Measurements from ENCODE around the gene DPP3.

DNA sequence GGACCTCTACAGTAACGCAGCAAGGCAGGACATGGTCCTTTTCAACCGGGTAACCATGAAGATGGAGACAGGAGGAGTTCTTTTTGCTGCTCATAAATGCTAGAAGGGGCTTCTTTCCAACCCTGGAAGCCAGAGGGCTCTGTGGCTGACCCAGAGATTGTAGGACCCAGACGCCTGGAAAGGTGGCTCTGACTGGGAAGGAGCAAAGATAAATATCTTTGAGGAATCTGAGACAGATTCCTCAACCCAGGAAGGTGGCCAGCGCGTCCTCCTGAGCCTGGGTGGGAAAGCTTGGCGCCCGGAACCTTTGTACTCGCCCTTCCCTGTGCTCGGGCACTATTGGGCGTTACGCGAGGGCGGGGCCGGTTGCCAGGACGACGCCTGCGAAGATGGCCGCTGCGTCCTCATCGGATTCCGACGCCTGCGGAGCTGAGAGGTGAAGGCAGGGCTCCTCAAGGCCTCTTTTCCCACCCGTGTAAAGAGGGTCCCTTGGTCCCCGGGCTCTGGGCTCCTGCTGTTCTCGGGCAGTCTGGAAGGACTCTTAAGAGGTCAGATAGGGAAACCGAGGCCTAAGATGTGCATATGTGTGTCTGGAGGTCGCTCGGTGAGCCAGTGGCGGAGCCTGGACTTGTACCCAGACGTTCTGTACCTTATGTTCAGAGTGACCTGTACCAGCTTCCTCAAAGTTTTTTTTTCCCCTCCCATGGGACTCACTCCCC is 30.2 kb downstream of the DPP3 start, which contains the start of gene BBS1:
- no peak for TF ChIP-seq ATF2 (tag by site-specific recombination; IDR thresholded peaks at IDR 0.05; ENCODE audit: low read depth)
- TF ChIP-seq, protein P1, sequence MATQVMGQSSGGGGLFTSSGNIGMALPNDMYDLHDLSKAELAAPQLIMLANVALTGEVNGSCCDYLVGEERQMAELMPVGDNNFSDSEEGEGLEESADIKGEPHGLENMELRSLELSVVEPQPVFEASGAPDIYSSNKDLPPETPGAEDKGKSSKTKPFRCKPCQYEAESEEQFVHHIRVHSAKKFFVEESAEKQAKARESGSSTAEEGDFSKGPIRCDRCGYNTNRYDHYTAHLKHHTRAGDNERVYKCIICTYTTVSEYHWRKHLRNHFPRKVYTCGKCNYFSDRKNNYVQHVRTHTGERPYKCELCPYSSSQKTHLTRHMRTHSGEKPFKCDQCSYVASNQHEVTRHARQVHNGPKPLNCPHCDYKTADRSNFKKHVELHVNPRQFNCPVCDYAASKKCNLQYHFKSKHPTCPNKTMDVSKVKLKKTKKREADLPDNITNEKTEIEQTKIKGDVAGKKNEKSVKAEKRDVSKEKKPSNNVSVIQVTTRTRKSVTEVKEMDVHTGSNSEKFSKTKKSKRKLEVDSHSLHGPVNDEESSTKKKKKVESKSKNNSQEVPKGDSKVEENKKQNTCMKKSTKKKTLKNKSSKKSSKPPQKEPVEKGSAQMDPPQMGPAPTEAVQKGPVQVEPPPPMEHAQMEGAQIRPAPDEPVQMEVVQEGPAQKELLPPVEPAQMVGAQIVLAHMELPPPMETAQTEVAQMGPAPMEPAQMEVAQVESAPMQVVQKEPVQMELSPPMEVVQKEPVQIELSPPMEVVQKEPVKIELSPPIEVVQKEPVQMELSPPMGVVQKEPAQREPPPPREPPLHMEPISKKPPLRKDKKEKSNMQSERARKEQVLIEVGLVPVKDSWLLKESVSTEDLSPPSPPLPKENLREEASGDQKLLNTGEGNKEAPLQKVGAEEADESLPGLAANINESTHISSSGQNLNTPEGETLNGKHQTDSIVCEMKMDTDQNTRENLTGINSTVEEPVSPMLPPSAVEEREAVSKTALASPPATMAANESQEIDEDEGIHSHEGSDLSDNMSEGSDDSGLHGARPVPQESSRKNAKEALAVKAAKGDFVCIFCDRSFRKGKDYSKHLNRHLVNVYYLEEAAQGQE (tag by site-specific recombination; IDR thresholded peaks at IDR 0.05), result 0 out of 2 replicates have a peak, but pooled peaks have one; percentile 14
- TF ChIP-seq ZNF140 (tag by site-specific recombination; IDR thresholded peaks at IDR 0.05), result no peak
- TF ChIP-seq BCL11B (tag by site-specific recombination; IDR thresholded peaks at IDR 0.05; ENCODE audit: low read depth), result no peak
- TF ChIP-seq, protein P2, sequence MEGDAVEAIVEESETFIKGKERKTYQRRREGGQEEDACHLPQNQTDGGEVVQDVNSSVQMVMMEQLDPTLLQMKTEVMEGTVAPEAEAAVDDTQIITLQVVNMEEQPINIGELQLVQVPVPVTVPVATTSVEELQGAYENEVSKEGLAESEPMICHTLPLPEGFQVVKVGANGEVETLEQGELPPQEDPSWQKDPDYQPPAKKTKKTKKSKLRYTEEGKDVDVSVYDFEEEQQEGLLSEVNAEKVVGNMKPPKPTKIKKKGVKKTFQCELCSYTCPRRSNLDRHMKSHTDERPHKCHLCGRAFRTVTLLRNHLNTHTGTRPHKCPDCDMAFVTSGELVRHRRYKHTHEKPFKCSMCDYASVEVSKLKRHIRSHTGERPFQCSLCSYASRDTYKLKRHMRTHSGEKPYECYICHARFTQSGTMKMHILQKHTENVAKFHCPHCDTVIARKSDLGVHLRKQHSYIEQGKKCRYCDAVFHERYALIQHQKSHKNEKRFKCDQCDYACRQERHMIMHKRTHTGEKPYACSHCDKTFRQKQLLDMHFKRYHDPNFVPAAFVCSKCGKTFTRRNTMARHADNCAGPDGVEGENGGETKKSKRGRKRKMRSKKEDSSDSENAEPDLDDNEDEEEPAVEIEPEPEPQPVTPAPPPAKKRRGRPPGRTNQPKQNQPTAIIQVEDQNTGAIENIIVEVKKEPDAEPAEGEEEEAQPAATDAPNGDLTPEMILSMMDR (tag by site-specific recombination; IDR thresholded peaks at IDR 0.05), result no peak
- TF ChIP-seq ZNF248 (tag by site-specific recombination; IDR thresholded peaks at IDR 0.05), result no peak
- TF ChIP-seq ZNF514 (tag by site-specific recombination; IDR thresholded peaks at IDR 0.05), result no peak
- TF ChIP-seq MZF1 (tag by site-specific recombination; IDR thresholded peaks at IDR 0.05; ENCODE audit: borderline replicate concordance), result no peak
- no peak for TF ChIP-seq ZNF274 (IDR thresholded peaks at IDR 0.05; ENCODE audit: low read length)
- no peak for TF ChIP-seq ZNF274 (tag by site-specific recombination; IDR thresholded peaks at IDR 0.05; ENCODE audit: borderline replicate concordance)
- TF ChIP-seq, protein P3, sequence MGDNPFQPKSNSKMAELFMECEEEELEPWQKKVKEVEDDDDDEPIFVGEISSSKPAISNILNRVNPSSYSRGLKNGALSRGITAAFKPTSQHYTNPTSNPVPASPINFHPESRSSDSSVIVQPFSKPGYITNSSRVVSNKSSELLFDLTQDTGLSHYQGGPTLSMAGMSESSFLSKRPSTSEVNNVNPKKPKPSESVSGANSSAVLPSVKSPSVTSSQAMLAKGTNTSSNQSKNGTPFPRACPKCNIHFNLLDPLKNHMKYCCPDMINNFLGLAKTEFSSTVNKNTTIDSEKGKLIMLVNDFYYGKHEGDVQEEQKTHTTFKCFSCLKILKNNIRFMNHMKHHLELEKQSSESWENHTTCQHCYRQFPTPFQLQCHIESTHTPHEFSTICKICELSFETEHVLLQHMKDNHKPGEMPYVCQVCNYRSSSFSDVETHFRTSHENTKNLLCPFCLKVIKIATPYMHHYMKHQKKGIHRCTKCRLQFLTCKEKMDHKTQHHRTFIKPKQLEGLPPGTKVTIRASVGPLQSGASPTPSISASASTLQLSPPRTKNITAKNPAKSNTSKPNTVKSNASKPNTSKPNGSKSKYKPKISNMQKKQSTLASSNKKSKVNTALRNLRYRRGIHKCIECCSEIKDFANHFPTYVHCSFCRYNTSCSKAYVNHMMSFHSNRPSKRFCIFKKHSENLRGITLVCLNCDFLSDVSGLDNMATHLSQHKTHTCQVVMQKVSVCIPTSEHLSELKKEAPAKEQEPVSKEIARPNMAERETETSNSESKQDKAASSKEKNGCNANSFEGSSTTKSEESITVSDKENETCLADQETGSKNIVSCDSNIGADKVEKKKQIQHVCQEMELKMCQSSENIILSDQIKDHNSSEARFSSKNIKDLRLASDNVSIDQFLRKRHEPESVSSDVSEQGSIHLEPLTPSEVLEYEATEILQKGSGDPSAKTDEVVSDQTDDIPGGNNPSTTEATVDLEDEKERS (tag by site-specific recombination; IDR thresholded peaks at IDR 0.05), result no peak
- TF ChIP-seq ZNF530 (tag by site-specific recombination; IDR thresholded peaks at IDR 0.05; ENCODE audit: low read depth), result no peak
- no peak for TF ChIP-seq TCF7L2 (IDR thresholded peaks at IDR 0.05; ENCODE audit: borderline replicate concordance, low read depth, low read length)
- TF ChIP-seq, protein P4, sequence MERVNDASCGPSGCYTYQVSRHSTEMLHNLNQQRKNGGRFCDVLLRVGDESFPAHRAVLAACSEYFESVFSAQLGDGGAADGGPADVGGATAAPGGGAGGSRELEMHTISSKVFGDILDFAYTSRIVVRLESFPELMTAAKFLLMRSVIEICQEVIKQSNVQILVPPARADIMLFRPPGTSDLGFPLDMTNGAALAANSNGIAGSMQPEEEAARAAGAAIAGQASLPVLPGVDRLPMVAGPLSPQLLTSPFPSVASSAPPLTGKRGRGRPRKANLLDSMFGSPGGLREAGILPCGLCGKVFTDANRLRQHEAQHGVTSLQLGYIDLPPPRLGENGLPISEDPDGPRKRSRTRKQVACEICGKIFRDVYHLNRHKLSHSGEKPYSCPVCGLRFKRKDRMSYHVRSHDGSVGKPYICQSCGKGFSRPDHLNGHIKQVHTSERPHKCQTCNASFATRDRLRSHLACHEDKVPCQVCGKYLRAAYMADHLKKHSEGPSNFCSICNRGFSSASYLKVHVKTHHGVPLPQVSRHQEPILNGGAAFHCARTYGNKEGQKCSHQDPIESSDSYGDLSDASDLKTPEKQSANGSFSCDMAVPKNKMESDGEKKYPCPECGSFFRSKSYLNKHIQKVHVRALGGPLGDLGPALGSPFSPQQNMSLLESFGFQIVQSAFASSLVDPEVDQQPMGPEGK (tag by site-specific recombination; IDR thresholded peaks at IDR 0.05), result no peak
- no peak for TF ChIP-seq ZIC2 (tag by site-specific recombination; IDR thresholded peaks at IDR 0.05)
